GM12874 (cell line): ENCODE data around the gene NCAPG.

Source experiments
- TF ChIP-seq, protein P1 (sequence below): IDR thresholded peaks from 2 replicates; pipeline ENCODE4 v1.5.1; 2011; ENCODE audit warnings: low read depth, mild to moderate bottlenecking, control low read depth, low read length, moderate library complexity; ENCODE audit not compliant: insufficient read depth

NCAPG gene

DNA sequence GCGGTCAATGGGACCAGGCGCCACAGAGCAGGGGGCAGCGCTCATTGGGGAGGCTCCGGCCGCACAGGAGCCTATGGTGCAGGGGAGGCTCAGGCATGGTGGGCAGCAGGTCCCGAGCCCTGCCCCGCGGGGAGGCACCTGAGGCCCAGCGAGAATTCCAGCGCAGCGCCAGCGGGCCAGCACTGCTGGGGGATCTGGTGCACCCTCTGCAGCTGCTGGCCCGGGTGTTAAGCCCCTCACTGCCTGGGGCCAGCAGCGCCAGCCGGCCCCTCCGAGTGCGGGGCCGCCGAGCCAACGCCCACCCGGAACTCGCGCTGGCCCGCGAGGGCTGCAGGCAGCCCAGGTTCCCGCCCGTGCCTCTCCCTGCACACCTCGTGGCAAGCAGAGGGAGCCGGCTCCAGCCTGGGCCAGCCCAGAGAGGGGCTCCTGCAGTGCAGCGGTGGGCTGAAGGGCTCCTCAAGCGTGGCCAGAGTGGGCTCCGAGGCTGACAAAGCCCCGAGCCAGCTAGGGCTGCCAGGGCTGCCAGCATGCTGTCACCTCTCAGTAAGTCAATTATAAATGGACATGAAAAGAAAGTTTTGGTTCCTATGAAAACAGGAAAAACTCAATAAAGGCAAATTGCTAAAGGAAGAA, 43.8 kb upstream of the NCAPG start:
- TF ChIP-seq, protein P1, sequence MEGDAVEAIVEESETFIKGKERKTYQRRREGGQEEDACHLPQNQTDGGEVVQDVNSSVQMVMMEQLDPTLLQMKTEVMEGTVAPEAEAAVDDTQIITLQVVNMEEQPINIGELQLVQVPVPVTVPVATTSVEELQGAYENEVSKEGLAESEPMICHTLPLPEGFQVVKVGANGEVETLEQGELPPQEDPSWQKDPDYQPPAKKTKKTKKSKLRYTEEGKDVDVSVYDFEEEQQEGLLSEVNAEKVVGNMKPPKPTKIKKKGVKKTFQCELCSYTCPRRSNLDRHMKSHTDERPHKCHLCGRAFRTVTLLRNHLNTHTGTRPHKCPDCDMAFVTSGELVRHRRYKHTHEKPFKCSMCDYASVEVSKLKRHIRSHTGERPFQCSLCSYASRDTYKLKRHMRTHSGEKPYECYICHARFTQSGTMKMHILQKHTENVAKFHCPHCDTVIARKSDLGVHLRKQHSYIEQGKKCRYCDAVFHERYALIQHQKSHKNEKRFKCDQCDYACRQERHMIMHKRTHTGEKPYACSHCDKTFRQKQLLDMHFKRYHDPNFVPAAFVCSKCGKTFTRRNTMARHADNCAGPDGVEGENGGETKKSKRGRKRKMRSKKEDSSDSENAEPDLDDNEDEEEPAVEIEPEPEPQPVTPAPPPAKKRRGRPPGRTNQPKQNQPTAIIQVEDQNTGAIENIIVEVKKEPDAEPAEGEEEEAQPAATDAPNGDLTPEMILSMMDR: no peak

DNA sequence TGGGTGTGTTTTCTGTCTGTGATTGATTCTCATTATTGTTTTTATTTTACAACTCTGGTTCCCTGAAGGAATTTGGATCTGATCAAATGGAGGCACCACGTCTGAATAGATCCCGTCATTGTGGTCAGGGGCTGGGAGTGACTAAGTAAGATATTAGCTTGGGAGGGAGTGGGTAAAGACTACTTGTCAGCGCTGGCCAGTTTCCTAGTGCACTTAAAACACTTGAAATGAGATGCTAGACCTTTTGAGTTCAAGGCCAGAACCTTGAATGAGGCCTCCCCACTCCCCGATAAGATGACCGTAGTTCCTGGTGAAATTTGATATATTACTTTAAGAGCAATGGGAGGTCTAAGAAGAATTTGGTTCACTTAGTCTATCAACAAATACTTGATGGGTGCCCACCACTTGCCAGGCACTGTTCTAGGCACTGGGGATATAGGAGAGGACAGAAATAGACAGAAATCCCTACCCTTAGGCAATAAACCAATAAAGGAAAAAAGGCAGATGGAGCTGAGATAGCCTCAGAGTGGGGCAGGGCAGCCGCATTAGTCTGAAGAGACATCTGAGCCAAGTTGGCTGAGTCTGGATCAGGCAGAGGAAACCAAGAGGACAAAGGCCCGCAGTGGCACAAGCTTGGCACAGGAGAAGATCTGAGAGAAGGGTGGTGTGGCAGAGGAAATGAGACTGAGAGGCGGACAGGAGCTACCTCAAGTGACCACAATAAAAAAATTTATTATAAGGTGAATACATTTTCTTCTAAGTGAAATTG, 41.2 kb upstream of the NCAPG start:
- TF ChIP-seq, protein P1: no peak

DNA sequence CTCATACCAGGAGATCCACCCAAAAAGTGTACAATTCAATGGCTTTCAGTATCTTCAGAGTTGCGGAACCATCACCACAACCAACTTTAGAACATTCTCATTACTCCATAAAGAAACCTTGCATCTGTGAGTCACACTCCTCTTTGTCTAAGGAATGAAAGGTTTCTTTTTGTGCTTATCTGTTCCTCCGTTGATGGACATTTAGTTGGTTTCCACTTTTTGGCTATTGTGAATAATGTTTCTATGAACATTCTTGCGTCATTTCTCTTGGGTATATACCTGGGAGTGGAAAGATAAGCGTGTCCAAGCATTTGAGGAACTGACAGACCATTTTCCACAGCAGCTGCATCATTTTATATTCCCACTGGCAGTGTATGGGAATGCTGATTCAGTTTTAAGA, 39.9 kb upstream of the NCAPG start:
- TF ChIP-seq, protein P1: no peak

DNA sequence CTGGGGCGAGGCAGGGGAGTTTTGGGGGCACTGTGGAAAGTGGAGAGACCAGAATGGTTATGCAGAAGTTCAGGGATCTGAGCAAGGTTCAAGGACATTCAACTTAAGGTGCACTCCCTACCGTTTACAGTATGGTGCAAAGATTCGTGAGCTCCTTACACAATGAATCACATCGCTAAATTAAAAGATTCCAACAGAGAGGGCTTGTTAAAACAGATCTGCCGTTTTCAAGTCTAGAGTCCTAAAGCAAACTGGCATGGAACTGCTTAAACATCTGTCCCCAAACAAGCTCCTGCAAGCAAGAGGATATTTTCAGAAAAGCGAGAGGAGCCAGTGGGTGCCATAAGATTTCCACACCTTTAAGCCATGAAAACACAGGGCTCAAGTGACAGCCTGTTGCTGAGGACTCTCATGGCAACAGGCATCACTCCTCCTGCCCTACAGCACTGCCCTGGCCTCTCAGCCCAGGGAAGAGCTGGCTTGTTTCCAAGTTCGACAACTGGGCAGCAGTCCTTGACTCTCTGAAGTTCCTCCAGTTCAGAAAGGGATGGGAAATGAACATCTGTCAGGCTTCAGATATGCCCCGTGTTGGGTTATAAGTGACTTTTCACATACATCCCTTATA, 39.4 kb upstream of the NCAPG start:
- TF ChIP-seq, protein P1: no peak

DNA sequence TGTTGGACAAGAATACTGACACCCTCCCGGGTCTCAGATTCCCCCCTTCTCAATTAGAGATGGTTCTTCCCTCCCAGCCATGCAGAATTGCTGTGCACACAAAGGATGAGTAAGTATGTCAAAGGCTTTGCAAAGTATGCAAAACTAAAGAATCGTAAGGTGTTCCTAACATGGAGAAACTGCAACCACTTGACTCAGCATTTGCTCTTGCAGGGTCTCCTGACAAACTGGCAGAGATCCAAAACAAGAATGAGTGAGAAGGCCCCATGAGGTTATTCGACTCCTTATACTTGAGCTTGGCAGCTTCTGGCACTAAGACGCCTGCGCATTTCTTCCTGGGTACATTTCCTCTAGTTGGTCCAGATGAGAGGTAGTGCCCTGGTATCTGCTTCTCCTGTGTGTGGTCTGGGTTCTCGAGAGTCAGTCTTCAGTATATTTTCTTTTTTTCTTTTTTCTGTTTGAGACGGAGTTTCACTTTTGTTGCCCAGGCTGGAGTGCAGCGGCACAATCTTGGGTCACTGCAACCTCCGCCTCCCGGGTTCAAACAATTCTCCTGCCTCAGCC, 37.6 kb upstream of the NCAPG start:
- TF ChIP-seq, protein P1: no peak

DNA sequence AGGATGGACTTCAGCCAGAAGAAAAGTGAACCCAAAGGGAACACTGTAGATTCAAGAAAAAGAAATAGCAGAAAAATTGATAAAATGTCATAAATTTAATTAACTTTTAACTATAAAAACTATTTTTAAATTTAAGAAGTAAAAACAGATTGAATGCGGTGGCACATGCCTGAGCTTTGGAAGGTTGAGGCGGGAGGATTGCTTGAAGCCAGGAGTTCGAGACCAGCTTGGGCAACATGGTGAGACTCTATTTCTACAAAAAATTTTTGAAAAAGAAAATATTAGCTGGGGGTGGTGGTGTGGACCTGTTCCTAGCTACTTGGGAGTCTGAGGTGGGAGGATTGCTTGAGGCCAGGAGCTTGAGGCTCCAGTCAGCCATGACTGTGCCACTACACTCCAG, 32.3 kb upstream of the NCAPG start:
- TF ChIP-seq, protein P1: no peak

DNA sequence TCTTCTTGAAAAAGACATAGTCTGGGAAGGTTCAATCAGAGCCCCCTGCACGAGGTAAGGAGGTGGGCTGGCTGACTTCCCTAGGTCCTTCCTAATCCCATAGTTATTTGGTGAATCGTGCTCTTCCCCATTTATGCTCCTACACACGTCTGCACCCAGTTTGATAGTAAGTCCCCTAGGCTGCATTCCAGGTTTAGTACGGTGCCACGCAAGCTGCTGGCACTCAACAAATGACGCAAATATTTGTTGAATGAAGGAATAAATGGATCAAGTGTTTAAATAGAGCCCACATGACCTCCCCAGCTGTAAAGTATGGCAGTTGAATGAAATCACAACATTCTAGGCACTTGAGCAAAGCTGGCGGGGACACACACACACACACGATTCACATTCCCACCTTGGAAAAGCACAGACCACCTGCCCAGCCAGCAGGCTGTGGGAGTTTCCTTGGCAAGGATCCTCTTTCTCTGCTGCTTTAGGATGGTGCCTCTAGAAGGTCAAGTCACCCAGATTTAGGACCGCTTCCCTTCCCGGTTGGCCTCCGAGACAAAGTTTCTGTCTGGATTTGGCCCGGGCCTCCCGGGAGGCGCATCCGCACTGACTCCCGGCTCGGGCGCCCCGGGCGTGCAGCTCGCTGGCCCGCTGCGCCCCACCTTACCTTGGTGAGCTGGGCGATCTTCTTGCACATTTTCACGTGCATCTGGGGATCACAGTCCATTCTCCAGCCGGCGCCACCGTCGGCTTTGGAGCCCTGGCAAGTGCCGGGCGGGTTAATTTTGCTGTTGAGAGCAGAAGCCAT, 30.1 kb upstream of the NCAPG start:
- TF ChIP-seq, protein P1: no peak
